ENCODE data around the gene SPAG16.
A peak's percentile ranks its signal among the peaks of the same experiment; 100 is the strongest.

SPAG16 gene

GRCh38 chr2:213763963-213764362 is 479.7 kb downstream of the SPAG16 start:
- no peak overlapping the region for H3K4me3 ChIP-seq (ENCODE audit: low read length)
- DNase-seq (ENCODE audit: low read depth) = no peak
- no peak for TF ChIP-seq CTCF (conservative IDR thresholded peaks at IDR 0.05; ENCODE audit: low read length)

- TF ChIP-seq CTCF (conservative IDR thresholded peaks at IDR 0.05; ENCODE audit: low read length) = no peak
- no peak overlapping the region for H3K4me3 ChIP-seq (ENCODE audit: low read length)
- no peak for DNase-seq (ENCODE audit: low read depth)
These were observed 480.6 kb downstream of the SPAG16 start for GRCh38 chr2:213764849-213765248.

- no peak for TF ChIP-seq CTCF (conservative IDR thresholded peaks at IDR 0.05; ENCODE audit: low read length)
- no peak for DNase-seq (ENCODE audit: low read depth)
- no peak overlapping the region for H3K4me3 ChIP-seq (ENCODE audit: low read length)
These were observed 481.8 kb downstream of the SPAG16 start for GRCh38 chr2:213766062-213766461.

GRCh38 chr2:213766465-213766901 is 482.2 kb downstream of the SPAG16 start:
- no peak for TF ChIP-seq CTCF (conservative IDR thresholded peaks at IDR 0.05; ENCODE audit: low read length)
- peak overlapping the region; percentile 10 for H3K4me3 ChIP-seq (ENCODE audit: low read length)
- DNase-seq (ENCODE audit: low read depth) = peak; percentile 3

GRCh38 chr2:213787869-213788268 is 503.6 kb downstream of the SPAG16 start:
- no peak overlapping the region for H3K4me3 ChIP-seq (ENCODE audit: low read length)
- no peak for DNase-seq (ENCODE audit: low read depth)
- TF ChIP-seq CTCF (conservative IDR thresholded peaks at IDR 0.05; ENCODE audit: low read length) = no peak

GRCh38 chr2:213789940-213790339 is 505.7 kb downstream of the SPAG16 start:
- no peak for TF ChIP-seq CTCF (conservative IDR thresholded peaks at IDR 0.05; ENCODE audit: low read length)
- no peak for DNase-seq (ENCODE audit: low read depth)
- H3K4me3 ChIP-seq (ENCODE audit: low read length) = no peak overlapping the region

GRCh38 chr2:213792045-213792444 is 507.8 kb downstream of the SPAG16 start:
- TF ChIP-seq CTCF (conservative IDR thresholded peaks at IDR 0.05; ENCODE audit: low read length) = no peak
- no peak overlapping the region for H3K4me3 ChIP-seq (ENCODE audit: low read length)
- DNase-seq (ENCODE audit: low read depth) = no peak

Measured in AG10803 (cell line).